ENCODE results near the gene RALGDS. TPM values are rescaled to one million over a fixed set of nuclear protein-coding genes. Genes with fewer than 3 reads are reported as not detected.

The RALGDS gene
- total RNA-seq, 1 donor from 2014 or later, result 66.3 TPM

- ATAC-seq (no peak), DNase-seq (peak; percentile 65)
- peak overlapping the region; percentile 71 for H3K4me3 ChIP-seq
- intact Hi-C loops (cut with DNase I), result no loop called here
- H3K27me3 ChIP-seq, result no peaks in the 10 kb centered on the region
- H3K9me3 ChIP-seq, result no peaks in the 10 kb centered on the region
- H3K27ac ChIP-seq, result peak overlapping the region; percentile 74
- peaks cover 14% of the 10 kb centered on the region for H3K4me1 ChIP-seq
- TF ChIP-seq, protein P1, sequence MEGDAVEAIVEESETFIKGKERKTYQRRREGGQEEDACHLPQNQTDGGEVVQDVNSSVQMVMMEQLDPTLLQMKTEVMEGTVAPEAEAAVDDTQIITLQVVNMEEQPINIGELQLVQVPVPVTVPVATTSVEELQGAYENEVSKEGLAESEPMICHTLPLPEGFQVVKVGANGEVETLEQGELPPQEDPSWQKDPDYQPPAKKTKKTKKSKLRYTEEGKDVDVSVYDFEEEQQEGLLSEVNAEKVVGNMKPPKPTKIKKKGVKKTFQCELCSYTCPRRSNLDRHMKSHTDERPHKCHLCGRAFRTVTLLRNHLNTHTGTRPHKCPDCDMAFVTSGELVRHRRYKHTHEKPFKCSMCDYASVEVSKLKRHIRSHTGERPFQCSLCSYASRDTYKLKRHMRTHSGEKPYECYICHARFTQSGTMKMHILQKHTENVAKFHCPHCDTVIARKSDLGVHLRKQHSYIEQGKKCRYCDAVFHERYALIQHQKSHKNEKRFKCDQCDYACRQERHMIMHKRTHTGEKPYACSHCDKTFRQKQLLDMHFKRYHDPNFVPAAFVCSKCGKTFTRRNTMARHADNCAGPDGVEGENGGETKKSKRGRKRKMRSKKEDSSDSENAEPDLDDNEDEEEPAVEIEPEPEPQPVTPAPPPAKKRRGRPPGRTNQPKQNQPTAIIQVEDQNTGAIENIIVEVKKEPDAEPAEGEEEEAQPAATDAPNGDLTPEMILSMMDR (IDR thresholded peaks at IDR 0.05), result no peak
- H3K36me3 ChIP-seq, result no peaks in the 10 kb centered on the region
Measured at GRCh38 chr9:133162861-133163503, 41.9 kb upstream of the RALGDS start.

DNA sequence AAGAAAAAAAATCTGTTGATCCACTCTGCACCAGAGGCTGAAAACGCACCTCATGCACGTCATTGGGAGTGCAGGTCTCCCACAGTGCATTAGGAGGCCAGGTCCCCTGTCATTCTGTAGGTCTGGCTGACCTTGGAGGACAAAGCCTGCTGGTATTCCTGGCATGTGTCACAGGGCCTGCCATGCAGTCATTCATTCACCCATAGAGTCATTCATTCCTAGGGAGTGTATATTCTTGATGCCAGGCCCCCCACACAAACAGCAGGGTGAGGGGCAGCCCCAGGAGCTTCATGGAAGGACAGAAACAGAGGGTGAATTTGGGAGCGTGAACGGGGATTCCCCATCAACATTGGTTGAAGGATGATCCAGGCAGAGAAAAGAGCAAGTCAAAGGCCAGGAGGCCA, 40.5 kb upstream of the RALGDS start:
- no peaks in the 10 kb centered on the region for H3K9me3 ChIP-seq
- TF ChIP-seq, protein P1 (IDR thresholded peaks at IDR 0.05), result no peak
- DNase-seq, result peak; percentile 40
- intact Hi-C loops (cut with DNase I), result no loop called here
- no peak overlapping the region for H3K4me3 ChIP-seq
- H3K27me3 ChIP-seq, result no peaks in the 10 kb centered on the region
- peaks cover 14% of the 10 kb centered on the region for H3K4me1 ChIP-seq
- H3K36me3 ChIP-seq, result no peaks in the 10 kb centered on the region
- H3K27ac ChIP-seq, result no peak overlapping the region
- ATAC-seq, result no peak

GRCh38 chr9:133160742-133161546, 39.9 kb upstream of the RALGDS start:
- no peak overlapping the region for H3K4me3 ChIP-seq
- DNase-seq, result peak; percentile 81
- TF ChIP-seq, protein P1 (IDR thresholded peaks at IDR 0.05), result peak; percentile 76
- H3K9me3 ChIP-seq, result no peaks in the 10 kb centered on the region
- intact Hi-C loops (cut with DNase I), result no loop called here
- H3K27ac ChIP-seq, result peak overlapping the region; percentile 30
- no peaks in the 10 kb centered on the region for H3K36me3 ChIP-seq
- peaks cover 14% of the 10 kb centered on the region for H3K4me1 ChIP-seq
- H3K27me3 ChIP-seq, result no peaks in the 10 kb centered on the region
- ATAC-seq, result peak; percentile 89

- H3K4me1 ChIP-seq, result peaks cover 4% of the 10 kb centered on the region
- TF ChIP-seq, protein P1 (IDR thresholded peaks at IDR 0.05), result no peak
- H3K27me3 ChIP-seq, result no peaks in the 10 kb centered on the region
- intact Hi-C loops (cut with DNase I), result no loop called here
- no peak overlapping the region for H3K27ac ChIP-seq
- DNase-seq (peak; percentile 8), ATAC-seq (no peak)
- no peak overlapping the region for H3K4me3 ChIP-seq
- no peaks in the 10 kb centered on the region for H3K9me3 ChIP-seq
- H3K36me3 ChIP-seq, result no peaks in the 10 kb centered on the region
Measured at GRCh38 chr9:133158695-133159094, 37.7 kb upstream of the RALGDS start.

DNA sequence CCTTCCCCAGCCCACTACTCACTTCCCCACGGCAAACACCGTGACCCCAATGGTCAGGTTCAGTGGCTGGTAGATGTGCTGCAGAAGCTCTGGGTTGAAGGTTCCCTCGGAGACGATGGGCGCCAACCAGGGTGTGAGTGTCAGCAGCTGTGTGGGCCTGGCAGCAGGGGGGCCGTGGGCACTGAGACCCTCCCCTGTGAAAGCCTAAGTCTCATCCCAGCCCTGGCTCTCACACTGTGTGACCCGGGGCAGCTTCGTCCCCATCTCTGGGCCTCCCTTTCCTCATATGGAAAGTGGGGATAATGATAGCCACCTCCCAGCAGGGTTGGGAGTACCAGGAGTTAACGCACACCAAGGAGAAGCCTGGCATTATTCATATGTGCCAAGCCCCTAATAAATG, 34.1 kb upstream of the RALGDS start:
- H3K36me3 ChIP-seq, result no peaks in the 10 kb centered on the region
- intact Hi-C loops (cut with DNase I), result no loop called here
- peaks cover under 1% of the 10 kb centered on the region for H3K4me1 ChIP-seq
- TF ChIP-seq, protein P1 (IDR thresholded peaks at IDR 0.05), result no peak
- no peak overlapping the region for H3K27ac ChIP-seq
- H3K4me3 ChIP-seq, result no peak overlapping the region
- H3K9me3 ChIP-seq, result no peaks in the 10 kb centered on the region
- no peaks in the 10 kb centered on the region for H3K27me3 ChIP-seq
- no peak for DNase-seq
- ATAC-seq, result no peak

Measured in upper lobe of right lung (tissue), 1 donor.